Measurements from ENCODE around the gene IGFBP5. TPM values are rescaled to one million over a fixed set of nuclear protein-coding genes. Genes with fewer than 3 reads are reported as not detected.

IGFBP5 gene
- total RNA-seq, 1 donor from 2014 or later, result 169 TPM

DNA sequence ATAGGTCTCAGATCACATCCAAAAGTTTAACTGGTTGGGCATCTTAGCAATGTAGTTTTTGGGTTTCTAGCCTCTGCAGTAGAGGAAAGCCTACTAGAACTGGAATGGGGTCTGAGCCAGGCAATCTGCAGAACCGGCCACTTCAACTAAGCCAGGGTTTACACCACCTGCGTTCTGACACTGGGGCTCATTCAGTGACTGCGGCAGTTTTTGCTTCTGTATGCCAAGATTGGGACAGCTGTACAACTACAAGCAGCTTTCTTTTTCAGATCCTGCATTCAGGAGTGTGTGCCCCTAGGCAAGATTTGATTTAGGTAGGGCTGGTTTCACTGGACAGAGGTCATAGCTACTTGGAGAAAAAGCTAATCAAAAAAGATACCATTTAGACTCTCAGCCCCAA lies 43.7 kb upstream of the IGFBP5 start:
- TF ChIP-seq, protein P1, sequence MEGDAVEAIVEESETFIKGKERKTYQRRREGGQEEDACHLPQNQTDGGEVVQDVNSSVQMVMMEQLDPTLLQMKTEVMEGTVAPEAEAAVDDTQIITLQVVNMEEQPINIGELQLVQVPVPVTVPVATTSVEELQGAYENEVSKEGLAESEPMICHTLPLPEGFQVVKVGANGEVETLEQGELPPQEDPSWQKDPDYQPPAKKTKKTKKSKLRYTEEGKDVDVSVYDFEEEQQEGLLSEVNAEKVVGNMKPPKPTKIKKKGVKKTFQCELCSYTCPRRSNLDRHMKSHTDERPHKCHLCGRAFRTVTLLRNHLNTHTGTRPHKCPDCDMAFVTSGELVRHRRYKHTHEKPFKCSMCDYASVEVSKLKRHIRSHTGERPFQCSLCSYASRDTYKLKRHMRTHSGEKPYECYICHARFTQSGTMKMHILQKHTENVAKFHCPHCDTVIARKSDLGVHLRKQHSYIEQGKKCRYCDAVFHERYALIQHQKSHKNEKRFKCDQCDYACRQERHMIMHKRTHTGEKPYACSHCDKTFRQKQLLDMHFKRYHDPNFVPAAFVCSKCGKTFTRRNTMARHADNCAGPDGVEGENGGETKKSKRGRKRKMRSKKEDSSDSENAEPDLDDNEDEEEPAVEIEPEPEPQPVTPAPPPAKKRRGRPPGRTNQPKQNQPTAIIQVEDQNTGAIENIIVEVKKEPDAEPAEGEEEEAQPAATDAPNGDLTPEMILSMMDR (IDR thresholded peaks at IDR 0.05), result no peak
- Histone ChIP-seq H3K9me3 (no peaks in the 10 kb centered on the region), H3K27me3 (no peaks in the 10 kb centered on the region), H3K4me1 (peaks cover 10% of the 10 kb centered on the region), H3K4me3 (no peak overlapping the region), H3K27ac (no peak overlapping the region), H3K36me3 (no peaks in the 10 kb centered on the region)
- no peak for ATAC-seq
- no peak for DNase-seq
- intact Hi-C loops (cut with DNase I), result no loop called here

DNA sequence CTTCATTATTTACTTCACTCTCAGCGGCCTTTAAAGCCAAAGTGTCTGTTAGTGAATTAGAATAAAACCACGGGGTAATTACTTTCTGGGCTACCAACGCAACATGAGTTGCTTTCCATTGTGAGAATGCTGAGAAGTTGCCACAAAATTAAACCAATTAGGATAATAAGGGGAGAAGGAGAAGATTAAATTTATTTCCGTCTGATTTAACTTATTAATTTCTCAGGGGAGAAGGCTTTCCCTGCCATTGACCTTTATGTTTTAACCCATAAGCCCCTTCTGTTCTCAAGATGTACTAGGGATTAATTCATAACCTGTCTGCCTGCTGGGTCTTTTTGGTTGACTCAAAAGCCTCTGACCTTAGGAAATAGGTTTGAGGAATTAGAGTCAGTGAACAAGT lies 42.3 kb upstream of the IGFBP5 start:
- no peak overlapping the region for H3K27ac ChIP-seq
- H3K27me3 ChIP-seq, result no peaks in the 10 kb centered on the region
- H3K9me3 ChIP-seq, result no peaks in the 10 kb centered on the region
- H3K4me1 ChIP-seq, result peaks cover 10% of the 10 kb centered on the region
- no peaks in the 10 kb centered on the region for H3K36me3 ChIP-seq
- no peak overlapping the region for H3K4me3 ChIP-seq
- TF ChIP-seq, protein P1 (IDR thresholded peaks at IDR 0.05), result no peak
- no peak for ATAC-seq
- intact Hi-C loops (cut with DNase I), result no loop called here
- no peak for DNase-seq

DNA sequence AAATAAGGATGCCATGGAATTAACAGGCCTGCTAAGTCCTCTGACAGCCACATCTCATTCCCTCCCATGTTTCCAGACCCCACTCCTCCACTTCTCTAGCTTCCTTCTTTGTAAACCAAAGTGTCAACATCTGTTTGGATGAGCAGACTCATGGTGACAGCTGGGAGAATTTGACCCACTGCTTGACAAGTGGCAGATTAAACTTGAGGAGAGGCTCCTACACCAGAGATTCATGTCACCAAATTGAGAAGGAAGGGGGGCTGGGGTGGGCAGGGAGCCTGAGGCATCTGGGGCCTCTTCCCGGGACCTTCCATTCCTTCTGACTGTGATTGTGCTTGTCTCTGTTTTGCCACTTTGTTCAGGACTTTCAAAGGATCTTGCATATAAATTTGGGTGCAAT lies 41.0 kb upstream of the IGFBP5 start:
- H3K27ac ChIP-seq, result no peak overlapping the region
- no peak for ATAC-seq
- TF ChIP-seq, protein P1 (IDR thresholded peaks at IDR 0.05), result no peak
- H3K4me1 ChIP-seq, result peaks cover 10% of the 10 kb centered on the region
- no peak for DNase-seq
- no peaks in the 10 kb centered on the region for H3K36me3 ChIP-seq
- intact Hi-C loops (cut with DNase I), result no loop called here
- no peaks in the 10 kb centered on the region for H3K9me3 ChIP-seq
- no peaks in the 10 kb centered on the region for H3K27me3 ChIP-seq
- H3K4me3 ChIP-seq, result no peak overlapping the region

DNA sequence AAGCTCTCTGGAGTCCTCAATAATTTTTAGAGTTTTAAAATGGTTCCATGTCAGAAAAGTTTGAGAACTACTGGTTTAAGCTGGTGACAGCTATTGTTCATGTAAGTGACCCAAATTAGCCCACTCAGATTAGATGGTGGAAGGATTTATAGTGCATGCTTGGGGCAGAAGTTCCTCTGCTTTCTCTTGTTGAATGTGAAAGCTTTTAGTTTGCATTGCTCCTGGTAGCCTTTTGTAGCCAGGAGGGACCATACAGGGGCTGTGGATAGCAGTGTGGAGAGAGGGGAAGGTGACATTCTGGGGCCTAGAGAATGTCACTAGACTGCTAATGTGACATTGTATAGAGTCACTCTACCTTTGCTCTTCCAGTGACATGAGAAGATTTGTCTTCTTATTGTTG lies 40.3 kb upstream of the IGFBP5 start:
- ATAC-seq, result no peak
- no peak overlapping the region for H3K4me3 ChIP-seq
- H3K27ac ChIP-seq, result no peak overlapping the region
- TF ChIP-seq, protein P1 (IDR thresholded peaks at IDR 0.05), result no peak
- H3K9me3 ChIP-seq, result no peaks in the 10 kb centered on the region
- intact Hi-C loops (cut with DNase I), result no loop called here
- H3K4me1 ChIP-seq, result peaks cover 10% of the 10 kb centered on the region
- no peaks in the 10 kb centered on the region for H3K27me3 ChIP-seq
- no peaks in the 10 kb centered on the region for H3K36me3 ChIP-seq
- DNase-seq, result no peak

GRCh38 chr2:216735086-216735485 lies 39.7 kb upstream of the IGFBP5 start:
- DNase-seq, result no peak
- H3K27ac ChIP-seq, result no peak overlapping the region

More at GRCh38 chr2:216735086-216735485, 39.7 kb upstream of the IGFBP5 start:
- intact Hi-C loops (cut with DNase I), result no loop called here
- no peaks in the 10 kb centered on the region for H3K36me3 ChIP-seq
- no peak for ATAC-seq
- H3K27me3 ChIP-seq, result no peaks in the 10 kb centered on the region
- H3K4me3 ChIP-seq, result no peak overlapping the region
- TF ChIP-seq, protein P1 (IDR thresholded peaks at IDR 0.05), result no peak
- H3K4me1 ChIP-seq, result peaks cover 4% of the 10 kb centered on the region
- no peaks in the 10 kb centered on the region for H3K9me3 ChIP-seq
